A204.1 (cell line): ENCODE measurements around the gene CP.

Experiments
- FAIRE-seq: peaks from 2 replicates; lab custom pipeline; 2012; peaks lifted over from hg19 to GRCh38; lab: Jason Lieb, UNC

CP gene

DNA sequence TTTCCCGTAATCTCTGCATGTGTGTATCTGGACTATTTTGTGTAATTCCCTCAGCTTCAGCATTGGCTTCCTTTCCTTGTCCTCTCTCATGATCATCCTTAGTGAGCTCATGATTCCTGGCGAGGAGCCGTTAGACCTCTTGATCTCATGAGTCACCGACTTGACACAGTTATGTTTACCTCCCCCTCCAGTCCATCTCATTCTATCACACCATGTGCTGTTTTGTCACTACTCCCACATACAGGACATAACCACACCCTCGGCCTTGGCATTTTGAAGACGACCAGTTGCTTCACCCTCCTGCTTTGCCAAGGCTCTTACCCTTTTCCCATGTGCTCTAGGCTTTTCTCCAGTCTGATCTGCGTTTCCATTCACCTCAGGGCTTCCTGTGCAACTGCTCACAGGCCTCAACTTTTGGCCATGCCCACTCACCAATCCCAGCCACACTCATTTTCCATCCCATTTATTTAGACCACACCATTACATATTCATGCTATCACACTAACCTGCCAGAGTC, 41.5 kb downstream of the CP start:
- no peak for FAIRE-seq

DNA sequence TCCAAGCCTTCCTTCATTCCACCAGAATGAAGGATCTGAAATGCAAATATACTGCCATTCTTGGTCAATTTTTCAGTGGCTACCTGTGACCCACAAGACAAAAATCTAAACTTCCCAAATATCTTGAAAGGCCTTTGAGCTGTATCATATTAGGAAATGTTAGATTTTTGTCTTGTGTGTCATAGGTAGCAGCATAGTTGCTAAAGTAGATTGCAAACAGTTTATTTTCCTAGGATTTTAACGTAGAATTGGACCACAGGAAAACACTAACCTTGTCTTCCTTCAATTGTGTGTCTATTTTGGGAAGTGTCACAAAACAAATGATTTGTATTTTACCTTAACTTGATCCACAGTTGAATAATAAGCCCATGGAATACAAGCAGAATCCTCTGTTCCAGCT, 42.4 kb downstream of the CP start:
- no peak for FAIRE-seq

DNA sequence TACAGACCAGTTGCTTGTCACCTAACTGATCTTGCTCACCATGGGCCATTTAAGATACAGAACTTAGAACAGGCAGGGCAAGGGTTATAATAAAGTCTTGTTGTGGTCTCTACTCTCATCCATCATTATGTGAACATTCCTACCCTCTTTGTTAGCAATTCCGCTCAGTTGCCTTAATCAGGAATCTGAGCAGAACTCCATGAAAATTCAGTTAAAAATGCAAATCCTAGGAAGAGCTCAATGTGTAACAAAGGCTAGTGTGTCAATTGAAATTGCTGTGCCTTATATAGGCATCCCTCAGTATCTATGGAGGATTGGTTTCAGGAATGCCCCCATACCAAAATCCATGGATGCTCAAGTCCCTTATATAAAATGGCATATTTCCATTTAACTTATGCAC, 44.5 kb downstream of the CP start:
- FAIRE-seq, result no peak

DNA sequence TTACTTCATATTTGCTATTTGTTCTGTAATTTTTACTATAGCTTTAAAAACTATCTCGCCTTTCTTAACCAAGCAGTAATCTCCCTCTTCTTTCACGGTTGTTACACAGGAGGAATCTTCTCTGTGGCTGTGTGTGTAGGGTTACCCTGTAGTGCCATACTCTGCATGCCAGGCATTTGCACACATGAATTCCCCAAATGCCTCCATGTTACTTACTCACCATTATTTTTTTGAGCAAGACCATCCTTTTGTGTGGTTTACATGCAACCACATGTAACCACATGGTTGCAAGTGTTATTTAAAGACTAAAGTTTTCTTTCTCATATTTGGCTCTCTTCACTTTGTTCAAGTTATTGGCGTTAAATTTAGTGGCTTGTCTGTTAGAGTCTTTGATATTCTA, 46.7 kb downstream of the CP start:
- no peak for FAIRE-seq

DNA sequence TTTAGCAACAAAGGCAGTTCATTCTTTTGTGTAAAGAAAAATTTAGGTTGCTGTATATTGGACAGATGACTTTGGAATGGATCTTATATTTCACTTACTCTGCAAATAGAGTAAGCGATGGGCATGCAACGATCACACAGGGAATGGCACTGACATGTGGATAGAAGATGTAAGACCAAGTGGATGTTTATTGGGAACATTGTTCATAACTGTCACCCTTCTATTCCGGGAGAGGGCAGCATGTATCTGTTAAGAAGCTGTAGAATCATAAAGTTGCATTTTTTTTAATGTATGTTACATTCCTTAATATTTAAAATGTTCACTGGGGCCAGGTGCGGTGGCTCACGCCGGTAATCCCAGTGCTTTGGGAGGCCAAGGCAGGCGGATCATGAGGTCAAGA, 51.0 kb downstream of the CP start:
- no peak for FAIRE-seq

DNA sequence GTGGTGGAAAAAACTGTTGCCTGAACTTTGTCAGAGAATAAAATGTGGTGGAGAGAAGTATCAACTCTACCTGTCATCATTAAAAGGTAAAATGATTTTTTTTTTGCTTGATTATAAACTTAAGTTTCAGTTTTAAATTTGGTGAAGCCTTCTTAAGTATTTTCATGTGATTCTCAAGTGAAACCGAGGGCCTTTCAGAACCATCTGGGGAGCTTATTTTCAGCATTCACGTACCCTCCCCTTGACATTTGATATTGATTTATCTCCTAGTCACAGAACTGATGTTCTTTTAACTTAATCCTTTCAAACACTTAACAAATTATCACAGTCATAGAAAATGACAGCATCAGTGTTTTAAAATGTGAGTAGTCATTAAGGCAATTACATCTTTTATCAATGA, 53.7 kb downstream of the CP start:
- no peak for FAIRE-seq

DNA sequence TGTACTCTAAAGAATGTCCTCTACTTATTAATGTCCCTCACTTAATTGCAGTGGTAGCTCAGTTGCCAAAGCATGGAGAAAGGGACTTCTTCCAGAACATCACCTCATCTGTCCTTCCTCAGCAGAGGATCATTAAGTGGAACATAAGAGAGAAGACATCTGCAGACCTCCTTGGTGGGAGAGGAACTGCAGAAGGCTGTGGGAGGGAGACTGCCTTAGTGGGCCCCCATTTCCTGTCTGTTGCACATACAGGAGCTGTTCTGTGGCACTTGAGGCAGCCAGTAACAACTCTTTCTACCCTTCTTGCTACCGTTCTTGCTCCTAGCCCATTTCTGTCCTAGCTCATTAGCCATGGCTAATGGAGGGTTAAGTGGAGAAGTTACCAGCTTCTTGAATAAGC, 58.6 kb downstream of the CP start:
- FAIRE-seq, result no peak

DNA sequence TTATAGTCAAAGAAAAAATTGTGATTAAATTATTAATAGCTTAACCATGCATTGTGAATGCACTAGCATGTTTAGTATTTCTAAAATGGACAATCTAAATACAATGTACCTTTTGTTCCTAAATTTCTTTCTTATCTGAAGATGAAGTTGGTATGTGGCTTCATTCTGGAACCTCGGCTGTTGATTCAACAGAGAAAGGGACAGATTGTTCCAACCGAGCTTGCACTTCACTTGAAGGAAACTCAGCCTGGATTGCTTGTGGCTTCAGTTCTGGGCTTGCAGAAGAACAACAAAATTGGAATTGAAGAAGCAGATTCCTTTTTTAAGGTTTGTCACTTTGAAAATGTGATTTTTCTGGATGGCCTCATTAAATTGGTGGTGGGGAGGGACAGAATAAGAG, 59.6 kb downstream of the CP start:
- FAIRE-seq, result no peak

DNA sequence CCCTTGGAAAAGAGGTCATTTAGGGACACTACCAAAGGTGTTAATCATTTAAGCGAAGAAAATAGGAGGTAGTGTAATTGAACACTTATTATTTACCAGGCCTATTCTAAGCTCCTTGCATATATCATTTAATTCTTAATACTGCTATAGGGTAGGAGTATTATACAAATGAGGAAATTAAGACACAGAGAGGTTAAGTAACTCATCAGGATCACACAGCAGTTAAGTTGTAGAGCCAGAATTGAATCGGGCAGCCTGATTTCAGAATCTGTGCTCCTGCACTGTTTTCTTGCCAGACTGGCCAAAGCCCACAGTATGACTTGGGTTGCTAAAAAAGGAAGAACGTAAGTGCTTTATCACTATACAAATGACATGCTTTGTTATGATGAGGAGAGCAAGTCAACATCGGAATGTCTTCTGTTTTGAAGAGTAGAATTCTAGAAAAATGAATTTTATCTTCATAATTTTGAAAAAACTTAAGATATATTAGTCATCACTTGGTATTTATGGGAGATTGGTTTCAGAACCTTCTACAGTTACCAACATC, 60.8 kb downstream of the CP start:
- FAIRE-seq, result no peak

DNA sequence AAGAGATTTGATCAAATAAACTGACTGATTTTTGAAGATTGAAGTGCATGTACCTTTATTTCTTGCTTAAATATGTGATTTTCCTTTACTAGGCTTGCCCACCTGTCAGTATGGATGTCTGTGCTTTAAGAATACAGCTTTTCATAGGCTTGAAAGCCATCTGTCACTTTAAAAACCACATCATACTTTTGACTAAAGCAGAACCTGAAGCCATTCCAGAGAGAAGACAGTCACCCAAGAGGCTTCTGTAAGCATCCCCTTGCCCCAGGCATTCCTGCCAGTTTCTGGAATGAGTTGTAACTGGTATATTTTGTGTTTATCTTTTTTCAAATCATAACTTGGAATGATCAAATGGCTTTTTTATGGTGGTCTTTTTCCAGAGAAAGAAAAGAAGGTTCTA, 68.2 kb downstream of the CP start:
- FAIRE-seq, result no peak

DNA sequence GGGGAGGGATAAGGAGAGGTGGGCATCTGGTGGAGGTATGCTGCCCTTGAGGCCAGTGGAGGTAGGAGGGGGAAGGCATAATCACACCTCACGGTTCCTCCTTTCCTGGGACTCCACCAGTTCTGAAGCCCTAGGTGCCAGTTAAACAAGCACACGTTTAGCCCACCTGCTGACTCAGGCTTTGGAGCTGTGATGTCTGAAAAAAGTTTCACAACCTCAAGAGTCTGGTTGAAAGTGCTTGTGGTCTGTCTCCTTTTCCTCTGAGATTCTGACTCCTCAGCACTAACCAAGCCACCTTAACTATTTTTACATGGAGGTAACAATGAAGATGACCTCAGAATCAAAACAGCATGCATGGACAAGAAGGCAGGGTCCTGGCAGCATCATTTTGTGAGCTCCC, 69.2 kb downstream of the CP start:
- FAIRE-seq, result no peak

DNA sequence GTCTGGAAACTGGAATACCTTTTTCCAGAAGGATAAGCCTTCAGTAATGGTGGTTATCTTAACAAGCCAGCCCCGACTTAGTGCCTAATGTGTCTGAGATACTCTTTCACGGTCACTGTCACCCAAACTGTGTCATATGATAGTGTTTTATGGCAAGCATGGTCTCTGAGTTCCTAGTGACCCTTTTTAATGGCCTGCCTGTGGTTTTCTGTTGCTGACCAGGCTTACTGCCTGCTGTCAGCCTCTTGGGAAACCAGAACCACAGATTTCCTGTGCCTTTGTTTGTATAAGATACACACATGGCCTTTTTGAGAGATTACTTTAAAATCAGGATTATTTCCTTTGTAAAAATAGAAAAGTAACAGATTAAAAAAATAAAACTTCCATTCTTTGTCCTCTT, 69.8 kb downstream of the CP start:
- FAIRE-seq, result no peak

DNA sequence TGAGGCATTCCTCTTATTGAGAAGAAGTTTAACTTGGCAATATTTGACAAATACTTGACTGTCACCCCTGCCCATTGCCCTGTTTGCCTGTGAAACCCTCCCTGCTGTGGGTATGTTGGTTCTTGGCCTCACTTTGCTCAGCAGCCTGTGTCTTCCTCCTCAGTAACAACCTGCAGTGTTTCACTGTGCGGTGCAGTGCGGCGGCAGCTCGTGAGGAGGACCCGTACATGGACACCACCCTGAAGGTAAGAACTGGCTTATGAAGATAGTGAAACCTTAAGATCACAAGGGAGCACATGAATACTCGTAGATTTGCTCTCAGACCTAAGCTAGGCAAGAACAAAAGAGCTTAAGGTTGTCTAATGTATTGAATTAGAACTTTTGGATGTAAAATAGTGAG, 71.2 kb downstream of the CP start:
- no peak for FAIRE-seq

DNA sequence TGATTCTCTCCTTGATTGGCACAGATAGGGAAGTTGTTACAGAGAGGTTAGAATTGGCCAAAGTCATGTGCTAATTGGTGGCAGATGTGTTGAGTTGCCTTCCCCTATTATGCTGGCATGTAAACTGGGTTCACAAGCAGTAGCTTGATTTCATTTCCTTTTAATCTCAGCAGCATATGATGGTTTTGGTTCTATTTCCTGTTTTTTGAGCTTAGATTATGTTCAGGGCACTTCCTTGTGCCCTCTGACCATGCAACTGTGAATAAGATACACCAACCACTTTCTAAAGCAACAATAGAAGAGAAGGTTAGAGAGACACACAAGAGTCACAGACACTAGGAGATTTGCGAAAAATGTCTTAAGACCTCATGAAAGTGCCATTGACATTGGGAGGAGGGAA, 75.7 kb downstream of the CP start:
- FAIRE-seq, result no peak

DNA sequence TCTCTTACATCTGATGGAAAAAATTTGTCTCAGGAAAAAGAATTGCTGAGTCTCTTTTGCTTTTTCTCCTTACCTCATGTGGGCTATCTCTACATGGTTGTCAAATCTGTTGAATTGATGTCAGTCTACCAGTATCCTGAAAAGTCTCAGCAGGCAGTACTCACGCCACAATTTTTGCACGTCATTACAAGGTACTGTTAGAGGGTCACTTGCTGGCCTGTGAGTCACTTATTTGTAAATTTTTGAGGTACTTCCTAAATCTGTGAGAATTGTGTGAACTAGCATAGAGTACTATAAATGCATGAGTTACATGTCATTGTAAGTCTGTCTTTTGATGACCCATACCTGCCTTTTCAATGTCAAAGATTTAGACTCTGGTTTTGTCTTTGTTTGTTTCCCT, 76.3 kb downstream of the CP start:
- no peak for FAIRE-seq

DNA sequence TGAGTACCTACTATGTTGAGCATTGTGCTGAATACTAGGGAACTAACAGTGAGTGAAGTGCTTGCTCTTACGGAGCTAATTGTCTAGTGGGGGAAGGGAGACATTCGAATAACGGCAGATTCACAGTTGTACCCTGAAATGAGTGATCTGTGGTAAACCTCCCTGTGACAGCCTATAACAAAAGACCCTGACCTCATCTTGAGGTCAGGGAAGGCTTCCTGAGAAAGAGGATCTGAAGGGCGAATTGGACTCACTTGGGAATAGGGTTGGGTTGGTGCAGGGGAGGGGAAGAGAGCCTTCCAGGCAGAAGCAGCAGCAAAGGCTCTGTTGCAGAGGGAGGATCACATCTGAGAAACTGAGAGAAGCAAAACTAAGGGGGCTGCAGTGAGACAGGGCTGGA, 78.9 kb downstream of the CP start:
- FAIRE-seq, result no peak

DNA sequence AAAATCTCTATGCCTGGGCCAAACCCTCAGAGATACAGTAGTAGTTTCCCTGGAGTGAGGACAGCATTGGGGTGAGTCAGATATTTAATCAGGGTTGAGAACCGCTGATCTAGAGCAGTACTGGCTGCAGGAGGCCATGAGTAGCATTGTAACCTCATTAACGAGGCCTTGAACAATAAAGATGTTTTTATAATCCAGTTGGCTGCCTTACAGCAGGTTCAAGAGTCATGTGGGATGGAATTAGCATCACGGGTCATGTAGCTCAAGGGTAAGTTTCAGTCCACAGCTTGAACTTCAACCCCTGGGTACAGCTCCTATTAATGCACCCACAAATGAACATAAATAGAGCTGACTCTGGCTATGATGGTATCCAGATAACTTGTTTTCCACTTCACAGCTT, 87.1 kb downstream of the CP start:
- FAIRE-seq, result no peak

DNA sequence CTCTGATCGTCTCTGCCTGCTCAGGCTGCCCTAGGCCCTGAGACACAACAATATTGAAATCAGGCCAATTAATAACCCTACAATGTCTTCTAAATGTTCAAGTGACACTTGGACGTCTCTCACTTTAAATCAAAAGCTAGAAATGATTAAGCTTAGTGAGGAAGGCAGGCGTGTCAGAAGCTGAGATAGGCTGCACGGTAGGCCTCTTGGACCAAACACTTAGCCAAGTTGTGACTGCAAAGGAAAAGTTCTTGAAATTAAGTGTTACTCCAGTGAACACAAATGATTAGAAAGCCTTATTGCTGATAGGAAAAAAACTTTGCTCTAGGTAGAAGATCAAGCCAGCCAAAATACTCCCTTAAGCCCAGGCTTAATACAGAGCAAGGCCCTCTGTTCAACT, 90.0 kb downstream of the CP start:
- no peak for FAIRE-seq

DNA sequence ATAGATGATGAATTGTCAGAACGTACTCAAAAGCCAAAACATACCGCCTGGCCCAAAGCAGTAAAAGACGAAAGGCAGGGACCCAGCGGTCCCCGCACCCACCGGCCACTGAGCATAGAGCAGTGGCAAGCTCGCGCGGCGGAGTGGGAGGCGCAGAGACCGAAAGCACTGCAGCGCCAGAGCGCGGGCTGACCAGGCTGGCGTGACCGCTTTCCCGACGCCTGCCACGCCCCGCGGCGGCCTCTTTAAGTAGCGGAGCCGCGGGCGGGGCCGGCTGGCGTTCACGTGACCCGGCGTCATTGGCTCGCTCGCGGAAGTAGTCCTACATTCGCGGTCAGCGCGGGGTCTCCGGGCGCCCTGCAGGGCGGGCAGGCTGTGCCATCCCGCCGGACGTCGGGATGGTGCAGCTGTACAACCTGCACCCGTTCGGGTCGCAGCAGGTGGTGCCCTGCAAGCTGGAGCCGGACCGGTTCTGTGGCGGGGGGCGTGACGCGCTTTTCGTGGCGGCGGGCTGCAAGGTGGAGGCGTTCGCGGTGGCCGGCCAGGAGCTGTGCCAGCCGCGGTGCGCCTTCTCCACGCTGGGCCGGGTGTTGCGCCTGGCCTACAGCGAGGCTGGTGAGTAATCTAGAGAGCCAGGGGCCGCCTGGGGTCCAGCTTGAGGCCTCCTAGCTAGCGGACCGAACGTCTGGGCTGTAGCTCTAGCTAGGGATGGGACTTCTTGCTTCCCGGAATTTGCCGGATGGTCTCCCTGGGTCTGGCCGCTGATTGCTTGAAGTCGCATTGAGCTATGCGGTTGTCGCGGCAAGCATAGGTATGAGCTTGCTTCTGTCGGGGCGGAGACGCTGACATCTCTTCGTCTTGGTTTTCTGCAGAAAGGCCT, 92.1 kb downstream of the CP start, which contains the start of gene HPS3:
HPS3 (plus strand) TSS at position 313 of the 880 bp plus-strand sequence; CDS start at position 399, 86 bp downstream.
- no peak for FAIRE-seq

DNA sequence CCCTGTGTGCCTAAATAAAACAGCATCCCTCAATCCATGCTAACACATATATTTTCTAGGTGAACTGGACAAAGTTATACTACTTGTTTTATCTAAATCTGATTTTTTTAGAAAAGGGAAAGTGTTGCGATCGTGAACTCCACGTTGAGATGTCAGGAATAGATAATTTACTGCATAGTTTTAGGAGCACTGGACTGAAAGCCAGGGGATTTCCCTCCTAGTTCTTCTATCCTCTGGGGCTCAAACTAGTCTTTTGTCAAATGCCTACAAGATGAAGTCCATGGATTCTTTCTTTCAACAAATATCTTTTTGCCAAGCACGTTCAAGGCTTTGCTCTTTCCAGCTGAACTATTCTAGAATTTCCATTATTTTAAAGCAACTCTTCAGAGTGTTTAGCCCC, 92.8 kb downstream of the CP start:
- no peak for FAIRE-seq

DNA sequence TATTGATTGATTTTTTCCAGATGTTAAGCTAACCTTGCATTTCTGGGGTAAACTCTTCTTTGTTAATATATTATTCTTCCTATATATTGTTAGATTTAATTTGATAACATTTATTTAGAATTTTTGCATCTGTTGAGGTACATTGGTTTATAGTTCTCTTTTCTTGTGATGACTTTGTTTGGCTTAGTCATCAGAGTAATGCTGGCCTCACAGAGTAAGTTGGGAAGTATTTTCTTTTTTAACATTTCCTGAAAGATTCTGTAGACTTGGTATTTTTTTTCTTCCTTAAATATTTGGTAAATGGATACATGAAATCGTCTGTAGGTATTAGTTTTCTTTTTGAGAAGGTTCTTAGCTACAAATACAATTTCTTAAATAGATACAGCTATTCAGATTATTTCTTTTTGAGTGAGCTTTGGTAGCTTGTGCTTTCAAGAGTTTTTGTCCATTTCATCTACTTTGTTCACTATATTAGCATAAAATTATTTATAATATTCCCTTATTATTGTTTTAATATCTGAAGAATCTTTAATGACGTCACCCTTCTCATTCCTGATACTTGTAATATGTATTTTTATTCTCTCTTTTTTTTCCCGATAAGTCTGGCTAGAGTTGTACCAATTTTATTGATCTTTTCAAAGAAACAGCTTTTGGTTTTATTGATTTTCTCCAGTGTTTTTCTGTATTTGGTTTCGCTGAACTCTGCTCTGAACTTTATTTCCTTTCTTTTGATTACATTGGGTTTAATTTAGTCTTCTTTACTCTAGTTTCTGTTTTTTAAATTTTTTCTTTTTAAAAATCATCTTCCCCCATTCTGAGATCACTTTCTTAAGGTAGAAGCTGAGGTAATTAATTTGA, 98.7 kb downstream of the CP start:
- peak; percentile 48 for FAIRE-seq
